NT2/D1 (cell line): ENCODE results near the gene CDK19.

ENCODE experiments used
- SUZ12 ChIP-seq: IDR thresholded peaks from 2 replicates; pipeline ENCODE4 v1.6.1; 2011; ENCODE audit not compliant: insufficient read length, insufficient read depth; ENCODE audit errors: extremely low read depth
- ZNF274 ChIP-seq: IDR thresholded peaks from 2 replicates; pipeline ENCODE4 v1.6.1; 2011; ENCODE audit warnings: mild to moderate bottlenecking, low read depth, low read length

GRCh38 chr6:110646419-110646698 is 168.9 kb downstream of the CDK19 start:
- TF ChIP-seq SUZ12 (no peak), ZNF274 (no peak)
